H9 (cell line): ENCODE measurements around the gene RBBP9. TPM values are rescaled to one million over a fixed set of nuclear protein-coding genes. Genes with fewer than 3 reads are reported as not detected.

ENCODE experiments used
- DNase-seq: peaks from one replicate; pipeline ENCODE4 v3.0.0-alpha.2; 2017
- H2AFZ ChIP-seq: one replicate; pipeline ENCODE4 v1.6.1; 2013; ENCODE audit warnings: mild to moderate bottlenecking, low read length, control low read depth, moderate library complexity
- H2AK5ac ChIP-seq: 2 replicates; pipeline ENCODE4 v1.6.1; 2013; ENCODE audit warnings: low read length, control low read depth, mixed read lengths; ENCODE audit not compliant: insufficient read length
- H2BK120ac ChIP-seq: one replicate; pipeline ENCODE4 v1.6.1; 2013; ENCODE audit warnings: low read depth, mild to moderate bottlenecking, low read length, control low read depth, inconsistent platforms; ENCODE audit not compliant: poor library complexity, severe bottlenecking
- H2BK12ac ChIP-seq: 2 replicates; pipeline ENCODE4 v1.6.1; 2013; ENCODE audit warnings: low read length, control low read depth, mixed read lengths, low read depth; ENCODE audit not compliant: insufficient read length
- H2BK15ac ChIP-seq: 2 replicates; pipeline ENCODE4 v1.6.1; 2013; ENCODE audit warnings: low read depth, low read length, control low read depth
- H2BK20ac ChIP-seq: one replicate; pipeline ENCODE4 v1.6.1; 2013; ENCODE audit warnings: low read depth, mild to moderate bottlenecking, low read length, control low read depth, inconsistent platforms; ENCODE audit not compliant: poor library complexity, severe bottlenecking
- H2BK5ac ChIP-seq: 2 replicates; pipeline ENCODE4 v1.6.1; 2013; ENCODE audit warnings: low read length, control low read depth, mixed read lengths; ENCODE audit not compliant: insufficient read length
- H3K14ac ChIP-seq: 2 replicates; pipeline ENCODE4 v1.6.1; 2013; ENCODE audit warnings: low read length, control low read depth; ENCODE audit not compliant: insufficient read depth
- H3K18ac ChIP-seq: 2 replicates; pipeline ENCODE4 v1.6.1; 2013; ENCODE audit warnings: low read depth, mild to moderate bottlenecking, mixed read lengths, low read length, control low read depth; ENCODE audit not compliant: insufficient read length
- H3K23ac ChIP-seq: 2 replicates; pipeline ENCODE4 v1.6.1; 2013; ENCODE audit warnings: low read length, control low read depth, mixed read lengths, low read depth; ENCODE audit not compliant: insufficient read length
- H3K23me2 ChIP-seq: 2 replicates; pipeline ENCODE4 v1.6.1; 2013; ENCODE audit warnings: low read depth, mild to moderate bottlenecking, mixed read lengths, low read length, control low read depth; ENCODE audit not compliant: insufficient read length, poor library complexity, severe bottlenecking
- H3K27ac ChIP-seq: 2 replicates; pipeline ENCODE4 v1.5.1; 2013; ENCODE audit warnings: low read length, control low read depth, mixed read lengths, low read depth; ENCODE audit not compliant: insufficient read length
- H3K27me3 ChIP-seq: 2 replicates; pipeline ENCODE4 v1.6.1; 2013; ENCODE audit warnings: low read length, control low read depth, inconsistent platforms; ENCODE audit not compliant: insufficient read depth
- H3K4ac ChIP-seq: 2 replicates; pipeline ENCODE4 v1.6.1; 2013; ENCODE audit warnings: low read depth, mild to moderate bottlenecking, control low read depth, inconsistent platforms, low read length, moderate library complexity
- H3K4me1 ChIP-seq: 2 replicates; pipeline ENCODE4 v1.6.1; 2013; ENCODE audit warnings: low read length, control low read depth, inconsistent platforms; ENCODE audit not compliant: insufficient read depth
- H3K4me2 ChIP-seq: 2 replicates; pipeline ENCODE4 v1.6.1; 2013; ENCODE audit warnings: low read length, control low read depth, mixed read lengths; ENCODE audit not compliant: insufficient read length, insufficient read depth
- H3K56ac ChIP-seq: 2 replicates; pipeline ENCODE4 v1.6.1; 2013; ENCODE audit warnings: low read depth, mild to moderate bottlenecking, mixed read lengths, low read length, control low read depth; ENCODE audit not compliant: insufficient read length
- H3K79me1 ChIP-seq: 2 replicates; pipeline ENCODE4 v1.6.1; 2013; ENCODE audit warnings: low read depth, mild to moderate bottlenecking, moderate library complexity, low read length, control low read depth, inconsistent platforms; ENCODE audit not compliant: insufficient read depth, poor library complexity, severe bottlenecking
- H3K79me2 ChIP-seq: 2 replicates; pipeline ENCODE4 v1.6.1; 2013; ENCODE audit warnings: low read length, control low read depth, inconsistent platforms; ENCODE audit not compliant: insufficient read depth
- H3K9ac ChIP-seq: 2 replicates; pipeline ENCODE4 v1.6.1; 2013; ENCODE audit warnings: low read length, control low read depth, mixed read lengths; ENCODE audit not compliant: insufficient read length; ENCODE audit errors: extremely low read depth
- H3K9me3 ChIP-seq: one replicate; pipeline ENCODE4 v1.6.1; 2013; ENCODE audit warnings: low read depth, low read length, inconsistent platforms; ENCODE audit not compliant: control insufficient read depth
- H3T11ph ChIP-seq: one replicate; pipeline ENCODE4 v1.6.1; 2013; ENCODE audit warnings: mild to moderate bottlenecking, low read length, control low read depth, inconsistent platforms
- H4K20me1 ChIP-seq: one replicate; pipeline ENCODE4 v1.6.1; 2013; ENCODE audit not compliant: control insufficient read depth, insufficient read length, insufficient read depth
- H4K5ac ChIP-seq: 2 replicates; pipeline ENCODE4 v1.6.1; 2013; ENCODE audit warnings: low read depth, mild to moderate bottlenecking, mixed read lengths, low read length, control low read depth; ENCODE audit not compliant: insufficient read length
- H4K8ac ChIP-seq: replicated peaks from 2 replicates; pipeline ENCODE4 v1.6.1; 2013; ENCODE audit warnings: low read length, control low read depth, mixed read lengths, low read depth; ENCODE audit not compliant: insufficient read length
- H4K91ac ChIP-seq: 2 replicates; pipeline ENCODE4 v1.6.1; 2013; ENCODE audit warnings: low read depth, mild to moderate bottlenecking, moderate library complexity, mixed read lengths, low read length, control low read depth; ENCODE audit not compliant: insufficient read length
- H3K27ac Mint-ChIP-seq, 3 experiments: 2 replicates in 2 of 3; 3 replicates in 1 of 3; pipeline ENCODE4 v1.8.0; 2020 to 2021; ENCODE audit warnings: mixed read lengths in 3 of 3, mild to moderate bottlenecking in 1 of 3, moderate library complexity in 1 of 3
- H3K27me3 Mint-ChIP-seq: 2 replicates; pipeline ENCODE4 v1.8.0; 2021; ENCODE audit warnings: low read depth, mild to moderate bottlenecking, moderate library complexity, mixed read lengths
- H3K36me3 Mint-ChIP-seq, 3 experiments: 2 replicates in 2 of 3; 3 replicates in 1 of 3; pipeline ENCODE4 v1.8.0; 2020 to 2021; ENCODE audit warnings: low read depth in 3 of 3, mixed read lengths in 3 of 3; ENCODE audit not compliant: insufficient read depth in 1 of 3
- H3K4me1 Mint-ChIP-seq, 2 experiments: 2 replicates each; pipeline ENCODE4 v1.8.0; 2020; ENCODE audit warnings: mixed read lengths in 2 of 2
- H3K4me3 Mint-ChIP-seq, 2 experiments: 2 replicates in 1 of 2; 3 replicates in 1 of 2; pipeline ENCODE4 v1.8.0; 2020 to 2021; ENCODE audit warnings: mild to moderate bottlenecking in 2 of 2, mixed read lengths in 2 of 2, moderate library complexity in 1 of 2
- H3K9me3 Mint-ChIP-seq, 2 experiments: 2 replicates in 1 of 2; 3 replicates in 1 of 2; pipeline ENCODE4 v1.8.0; 2020; ENCODE audit warnings: mild to moderate bottlenecking in 2 of 2, mixed read lengths in 2 of 2, moderate library complexity in 1 of 2
- CTCF ChIP-seq: fragments of 200-600 bp; sonication (generic); conservative IDR thresholded peaks from 3 replicates; pipeline ENCODE4 v1.8.0; 2021; ENCODE audit warnings: antibody characterized with exemption, mild to moderate bottlenecking
- WGBS: extraction: QIAGEN DNeasy Blood & Tissue Kit; methylation state at CpG from one replicate; pipeline ENCODE4 v1.1.7; 2013; ENCODE audit warnings: missing lambda C conversion rate, low lambda C conversion rate, mixed read lengths; ENCODE audit not compliant: insufficient read length; ENCODE audit errors: extremely low coverage; 5-methylcytosine and 5-hydroxymethylcytosine counted together
- total RNA-seq: library from RNA; stranded (reverse); gene quantifications from 2 replicates; pipeline ENCODE4 v1.2.1, GENCODE V29; 2021

Gene RBBP9
- total RNA-seq, 1 experiment from 2014 or later, result 12.0 TPM

- H4K91ac ChIP-seq, result no peak overlapping the region
- H2BK5ac ChIP-seq, result no peak overlapping the region
- no peaks in the 10 kb centered on the region; the same call in 1 of the 2 replicates for H3K27me3 Mint-ChIP-seq
- no peak overlapping the region for H4K8ac ChIP-seq
- no peak for TF ChIP-seq CTCF
- no peaks in the 10 kb centered on the region for H3K79me1 ChIP-seq
- H3K4me2 ChIP-seq, result no peak overlapping the region
- no peak for DNase-seq
- H3K4me3 Mint-ChIP-seq, result no peak overlapping the region
- H3K36me3 Mint-ChIP-seq, result peaks cover 18 to 65% (median 62%) of the 10 kb centered on the region in 3 experiments; a peak in 6 of 7 replicates
- H3K18ac ChIP-seq, result no peak overlapping the region
- H2AK5ac ChIP-seq, result no peak overlapping the region
- no peaks in the 10 kb centered on the region for H4K20me1 ChIP-seq
- H3K4me1 Mint-ChIP-seq, result no peaks in the 10 kb centered on the region
- H3K9me3 Mint-ChIP-seq, result no peaks in the 10 kb centered on the region
- no peaks in the 10 kb centered on the region for H3K4me1 ChIP-seq
- no peak overlapping the region for H3T11ph ChIP-seq
- H4K5ac ChIP-seq, result no peak overlapping the region
- H3K27ac Mint-ChIP-seq, result no peak overlapping the region
- WGBS, result no CpG with 5 or more reads among the region's 4 CpGs
- H3K23me2 ChIP-seq, result no peaks in the 10 kb centered on the region
- H2BK120ac ChIP-seq, result no peak overlapping the region
- H2BK15ac ChIP-seq, result no peak overlapping the region
- H2AFZ ChIP-seq, result no peak overlapping the region
- H3K56ac ChIP-seq, result no peak overlapping the region
- H2BK20ac ChIP-seq, result no peak overlapping the region
- no peak overlapping the region for H3K23ac ChIP-seq
- H3K14ac ChIP-seq, result no peak overlapping the region
- no peak overlapping the region for H3K4ac ChIP-seq
- no peak overlapping the region for H2BK12ac ChIP-seq
- H3K9ac ChIP-seq, result no peak overlapping the region
- no peak overlapping the region for H3K27ac ChIP-seq
- H3K9me3 ChIP-seq, result no peaks in the 10 kb centered on the region
- no peaks in the 10 kb centered on the region for H3K79me2 ChIP-seq
- H3K27me3 ChIP-seq, result no peaks in the 10 kb centered on the region
Observed at GRCh38 chr20:18481596-18481995, 15.4 kb downstream of the RBBP9 start.
